NCI-H1694 treated with DMSO at 0.1 percent for 48 hours (cell line): ENCODE measurements around the gene TTR.

Experiments used
- DNase-seq: peaks from one replicate; lab custom pipeline; 2025; lab: John Stamatoyannopoulos, UW

The TTR gene

GRCh38 chr18:31616586-31616985 is 24.9 kb downstream of the TTR start:
- DNase-seq, result no peak

GRCh38 chr18:31617031-31617717 is 25.5 kb downstream of the TTR start:
- no peak for DNase-seq

GRCh38 chr18:31618801-31619200 is 27.1 kb downstream of the TTR start:
- no peak for DNase-seq

- DNase-seq, result no peak
Measured at GRCh38 chr18:31619291-31619690, 27.6 kb downstream of the TTR start.

- DNase-seq, result no peak
Measured at GRCh38 chr18:31624892-31625640, 33.4 kb downstream of the TTR start.

GRCh38 chr18:31626409-31626808 is 34.7 kb downstream of the TTR start:
- DNase-seq, result no peak

GRCh38 chr18:31630549-31630948 is 38.9 kb downstream of the TTR start:
- no peak for DNase-seq

GRCh38 chr18:31631526-31631925 is 39.8 kb downstream of the TTR start:
- DNase-seq, result no peak

GRCh38 chr18:31632356-31632755 is 40.7 kb downstream of the TTR start:
- no peak for DNase-seq

- no peak for DNase-seq
Measured at GRCh38 chr18:31633392-31634330, 42.0 kb downstream of the TTR start.

- DNase-seq, result no peak
Measured at GRCh38 chr18:31634331-31634713, 42.6 kb downstream of the TTR start.

GRCh38 chr18:31636387-31636786 is 44.7 kb downstream of the TTR start:
- DNase-seq, result no peak

GRCh38 chr18:31637445-31637844 is 45.8 kb downstream of the TTR start:
- no peak for DNase-seq

- DNase-seq, result no peak
Measured at GRCh38 chr18:31643003-31643402, 51.3 kb downstream of the TTR start.

- DNase-seq, result no peak
Measured at GRCh38 chr18:31645411-31645810, 53.7 kb downstream of the TTR start.

- no peak for DNase-seq
Measured at GRCh38 chr18:31646332-31647126, 54.9 kb downstream of the TTR start.

GRCh38 chr18:31647127-31647753 is 55.6 kb downstream of the TTR start:
- no peak for DNase-seq
